Gastrocnemius medialis (tissue), 4 donors: ENCODE results near the gene RAD51B.

Source experiments
- CTCF ChIP-seq, 5 experiments: fragments of 450-650 bp in 3 of 5; fragments of 200-600 bp in 2 of 5; sonication (generic) in 2 of 5; IDR thresholded peaks in 4 of 5; conservative IDR thresholded peaks in 1 of 5; 1 replicate in 4 of 5; 2 replicates in 1 of 5; pipeline ENCODE4 v1.5.1; 2016 to 2019; ENCODE audit warnings: antibody characterized with exemption in 5 of 5, mild to moderate bottlenecking in 3 of 5, moderate library complexity in 3 of 5
- POLR2A ChIP-seq, 2 donors: fragments of 450-650 bp; IDR thresholded peaks; one replicate each; pipeline ENCODE4 v1.6.1; 2017; ENCODE audit warnings: antibody characterized with exemption in 2 of 2, mild to moderate bottlenecking in 2 of 2, moderate library complexity in 2 of 2

GRCh38 chr14:68475802-68476201 is 656.2 kb downstream of the RAD51B start:
- TF ChIP-seq CTCF (IDR thresholded peaks at IDR 0.05 in 4 of 5, conservative IDR thresholded peaks at IDR 0.05 in 1 of 5), result no peak
- no peak for TF ChIP-seq POLR2A (IDR thresholded peaks at IDR 0.05)
